MM.1S (cell line): ENCODE measurements around the gene MYH6.

Experiments used
- EZH2 ChIP-seq: fragments of 300-600 bp; sonication (generic); optimal IDR thresholded peaks from 2 replicates; pipeline ENCODE3; 2017; ENCODE audit warnings: low read depth, mild to moderate bottlenecking, antibody characterized with exemption, low read length, mixed read lengths
- TF ChIP-seq, protein P1 (sequence below): fragments of 300-600 bp; sonication (generic); IDR thresholded peaks from 2 replicates; pipeline ENCODE4 v1.5.1; 2016; ENCODE audit warnings: antibody characterized with exemption, low read length, mixed read lengths

DNA sequence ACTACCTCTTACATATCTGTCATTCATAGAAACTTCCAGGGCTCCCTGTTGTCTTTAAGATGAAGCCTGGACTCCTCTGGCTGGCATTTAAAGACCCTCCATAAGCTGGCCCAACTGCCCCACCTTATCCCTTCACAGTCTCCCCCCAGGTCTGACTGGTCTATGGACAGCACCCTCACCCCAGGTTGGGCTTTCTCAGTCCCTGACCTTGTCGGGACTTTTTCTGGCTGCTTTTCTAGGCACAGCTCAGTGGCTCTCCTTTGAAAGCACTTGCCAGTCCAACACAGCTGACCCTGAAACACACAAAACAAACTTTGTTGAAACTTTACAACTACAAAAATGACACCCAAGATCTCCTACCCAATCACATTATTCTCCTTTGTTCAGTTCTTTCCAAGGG is 41.2 kb upstream of the MYH6 start:
- TF ChIP-seq, protein P1, sequence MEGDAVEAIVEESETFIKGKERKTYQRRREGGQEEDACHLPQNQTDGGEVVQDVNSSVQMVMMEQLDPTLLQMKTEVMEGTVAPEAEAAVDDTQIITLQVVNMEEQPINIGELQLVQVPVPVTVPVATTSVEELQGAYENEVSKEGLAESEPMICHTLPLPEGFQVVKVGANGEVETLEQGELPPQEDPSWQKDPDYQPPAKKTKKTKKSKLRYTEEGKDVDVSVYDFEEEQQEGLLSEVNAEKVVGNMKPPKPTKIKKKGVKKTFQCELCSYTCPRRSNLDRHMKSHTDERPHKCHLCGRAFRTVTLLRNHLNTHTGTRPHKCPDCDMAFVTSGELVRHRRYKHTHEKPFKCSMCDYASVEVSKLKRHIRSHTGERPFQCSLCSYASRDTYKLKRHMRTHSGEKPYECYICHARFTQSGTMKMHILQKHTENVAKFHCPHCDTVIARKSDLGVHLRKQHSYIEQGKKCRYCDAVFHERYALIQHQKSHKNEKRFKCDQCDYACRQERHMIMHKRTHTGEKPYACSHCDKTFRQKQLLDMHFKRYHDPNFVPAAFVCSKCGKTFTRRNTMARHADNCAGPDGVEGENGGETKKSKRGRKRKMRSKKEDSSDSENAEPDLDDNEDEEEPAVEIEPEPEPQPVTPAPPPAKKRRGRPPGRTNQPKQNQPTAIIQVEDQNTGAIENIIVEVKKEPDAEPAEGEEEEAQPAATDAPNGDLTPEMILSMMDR: no peak
- no peak for TF ChIP-seq EZH2
